Osteocyte (in vitro differentiated cells): ENCODE results near the gene YIPF5. TPM values are rescaled to one million over a fixed set of nuclear protein-coding genes. Genes with fewer than 3 reads are reported as not detected.
A peak's percentile ranks its signal among the peaks of the same experiment; 100 is the strongest.

Source experiments
- DNase-seq: peaks from one replicate; pipeline ENCODE4 v3.0.0; 2021; ENCODE audit warnings: mixed read lengths; ENCODE audit not compliant: unreplicated experiment; ENCODE audit errors: extremely low spot score
- H3K27ac Mint-ChIP-seq: one replicate; pipeline ENCODE4 v1.8.0; 2021; ENCODE audit warnings: mild to moderate bottlenecking, mixed read lengths; ENCODE audit not compliant: unreplicated experiment
- H3K27me3 Mint-ChIP-seq: one replicate; pipeline ENCODE4 v1.8.0; 2021; ENCODE audit warnings: mixed read lengths; ENCODE audit not compliant: unreplicated experiment
- H3K36me3 Mint-ChIP-seq: one replicate; pipeline ENCODE4 v1.8.0; 2021; ENCODE audit warnings: mixed read lengths; ENCODE audit not compliant: unreplicated experiment
- H3K4me1 Mint-ChIP-seq: one replicate; pipeline ENCODE4 v1.8.0; 2021; ENCODE audit warnings: mixed read lengths; ENCODE audit not compliant: unreplicated experiment
- H3K4me3 Mint-ChIP-seq: one replicate; pipeline ENCODE4 v1.8.0; 2021; ENCODE audit warnings: mild to moderate bottlenecking, moderate library complexity, mixed read lengths; ENCODE audit not compliant: unreplicated experiment
- H3K9me3 Mint-ChIP-seq: one replicate; pipeline ENCODE4 v1.8.0; 2021; ENCODE audit warnings: mixed read lengths; ENCODE audit not compliant: unreplicated experiment
- long read RNA-seq: library from polyadenylated mRNA; unstranded; transcript quantifications from one replicate; pipeline ENCODE4 v2.0.0, GENCODE V29; 2021
- total RNA-seq: library from RNA; stranded (reverse); gene quantifications from 2 replicates; pipeline ENCODE4 v1.2.1, GENCODE V29; 2021
- TF ChIP-seq, protein P1 (sequence below): fragments of 200-600 bp; sonication (generic); IDR thresholded peaks from 2 replicates; pipeline ENCODE4 v1.5.0; 2021; ENCODE audit warnings: antibody characterized with exemption, mild to moderate bottlenecking, moderate library complexity

The YIPF5 gene
- 79.2 and 84.6 TPM in 2 replicates for total RNA-seq
- long read RNA-seq, transcript YIPF5-201 (6 exons, 3,147 nt), result major isoform, 619 of 663 reads
- long read RNA-seq, transcript YIPF5-202 (6 exons, 2,255 nt), result minor isoform, 6 of 663 reads
- long read RNA-seq, partial matches to known transcripts, result 13 of 663 reads
- long read RNA-seq, other reads (novel, unspliced or antisense), result 19 of 663 reads

DNA sequence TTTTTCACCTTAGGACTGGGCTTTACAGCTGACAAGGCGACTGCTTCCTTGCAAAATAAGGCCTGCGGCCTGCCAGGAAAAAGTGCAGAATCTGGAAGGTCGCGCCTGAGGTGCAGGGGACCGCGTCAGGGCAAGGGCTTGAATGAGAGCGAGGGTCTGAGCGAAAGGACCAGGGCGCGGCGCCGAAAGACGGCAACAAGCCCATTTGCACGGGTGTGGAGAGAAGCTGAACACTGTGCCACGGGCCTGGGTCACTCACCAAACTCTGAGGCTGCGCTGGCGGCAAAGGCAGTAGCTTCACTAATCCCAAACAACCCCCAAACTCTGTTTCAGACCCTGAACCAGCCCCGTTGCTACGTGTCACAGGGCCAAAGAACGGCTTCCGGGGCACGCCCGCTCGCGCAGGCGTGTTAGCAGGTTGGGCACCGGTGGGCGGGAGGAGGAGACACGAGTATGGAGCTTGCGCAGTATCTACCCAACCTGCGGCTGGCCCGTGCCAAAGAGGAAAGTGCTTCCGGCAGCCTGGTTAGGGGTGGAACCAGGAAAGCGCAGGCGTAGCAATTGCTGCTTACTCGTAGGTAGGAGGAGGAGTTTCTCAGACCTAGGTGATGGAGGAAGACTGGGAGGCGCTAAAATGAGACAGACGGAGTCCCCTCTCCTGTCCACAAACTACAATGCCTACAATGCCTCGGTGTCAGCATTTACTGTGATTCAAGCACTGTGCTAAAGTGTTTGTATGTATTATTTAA, at the start of gene YIPF5, which contains the start of gene KCTD16:
Gene YIPF5 (minus strand): TSS at position 384 of the 749 bp plus-strand sequence. CDS start 704 bp downstream, outside the sequence.
Gene KCTD16 (plus strand): TSS at position 598 of the 749 bp plus-strand sequence.
- H3K4me3 Mint-ChIP-seq, result peak within 1 kb of the TSS; percentile 84
- TF ChIP-seq, protein P1, sequence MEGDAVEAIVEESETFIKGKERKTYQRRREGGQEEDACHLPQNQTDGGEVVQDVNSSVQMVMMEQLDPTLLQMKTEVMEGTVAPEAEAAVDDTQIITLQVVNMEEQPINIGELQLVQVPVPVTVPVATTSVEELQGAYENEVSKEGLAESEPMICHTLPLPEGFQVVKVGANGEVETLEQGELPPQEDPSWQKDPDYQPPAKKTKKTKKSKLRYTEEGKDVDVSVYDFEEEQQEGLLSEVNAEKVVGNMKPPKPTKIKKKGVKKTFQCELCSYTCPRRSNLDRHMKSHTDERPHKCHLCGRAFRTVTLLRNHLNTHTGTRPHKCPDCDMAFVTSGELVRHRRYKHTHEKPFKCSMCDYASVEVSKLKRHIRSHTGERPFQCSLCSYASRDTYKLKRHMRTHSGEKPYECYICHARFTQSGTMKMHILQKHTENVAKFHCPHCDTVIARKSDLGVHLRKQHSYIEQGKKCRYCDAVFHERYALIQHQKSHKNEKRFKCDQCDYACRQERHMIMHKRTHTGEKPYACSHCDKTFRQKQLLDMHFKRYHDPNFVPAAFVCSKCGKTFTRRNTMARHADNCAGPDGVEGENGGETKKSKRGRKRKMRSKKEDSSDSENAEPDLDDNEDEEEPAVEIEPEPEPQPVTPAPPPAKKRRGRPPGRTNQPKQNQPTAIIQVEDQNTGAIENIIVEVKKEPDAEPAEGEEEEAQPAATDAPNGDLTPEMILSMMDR, result no peak
- H3K4me1 Mint-ChIP-seq, result peaks cover 35% of the 10 kb centered on the region
- peaks cover 10% of the 10 kb centered on the region for H3K27me3 Mint-ChIP-seq
- H3K36me3 Mint-ChIP-seq, result peaks cover 13% of the 10 kb centered on the region
- no peaks in the 10 kb centered on the region for H3K9me3 Mint-ChIP-seq
- peak within 1 kb of the TSS; percentile 91 for H3K27ac Mint-ChIP-seq
- DNase-seq, result peak; percentile 98

DNA sequence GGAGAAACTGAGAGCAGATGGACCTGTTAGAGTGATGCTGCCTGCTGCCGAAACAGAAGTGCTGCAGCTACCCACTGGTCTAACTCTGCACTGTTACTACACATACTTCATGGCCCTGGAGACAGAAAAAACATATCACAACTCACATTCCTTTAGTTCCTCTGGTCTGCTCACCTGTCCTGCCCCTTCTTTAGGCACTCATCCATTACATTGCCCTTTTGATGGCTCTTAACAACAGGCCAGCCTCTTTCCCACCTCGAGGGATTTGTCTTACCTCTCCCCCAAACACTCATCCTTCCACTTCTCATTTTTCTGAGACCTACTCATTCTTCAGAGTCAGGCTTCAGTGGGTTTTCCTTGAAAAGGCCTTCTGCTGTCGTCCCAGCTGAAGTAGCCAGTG, 49.4 kb upstream of the YIPF5 start:
- no peaks in the 10 kb centered on the region for H3K4me1 Mint-ChIP-seq
- peaks cover 7% of the 10 kb centered on the region for H3K27me3 Mint-ChIP-seq
- DNase-seq, result no peak
- TF ChIP-seq, protein P1, result no peak
- H3K36me3 Mint-ChIP-seq, result no peaks in the 10 kb centered on the region
- H3K27ac Mint-ChIP-seq, result no peak overlapping the region
- no peaks in the 10 kb centered on the region for H3K9me3 Mint-ChIP-seq
- no peak overlapping the region for H3K4me3 Mint-ChIP-seq

DNA sequence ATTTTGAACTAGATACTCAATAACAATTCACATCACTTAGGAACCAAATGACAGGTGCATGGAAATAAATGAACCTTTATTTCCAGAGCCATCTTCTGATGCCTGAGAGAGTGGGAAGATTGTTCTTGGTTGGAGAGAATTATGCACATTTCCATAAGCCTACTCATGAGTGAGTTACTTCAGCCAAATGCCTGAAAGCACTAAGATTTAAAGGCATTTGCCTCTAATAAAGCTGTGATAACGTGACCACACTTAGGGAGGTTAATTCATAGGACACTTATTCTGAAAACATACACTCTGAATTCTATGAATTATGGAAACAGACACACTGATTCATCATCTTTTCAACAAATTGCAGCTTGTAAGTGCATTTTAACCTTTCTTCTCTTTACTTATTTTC, 40.2 kb upstream of the YIPF5 start:
- Mint-ChIP-seq H3K4me1 (peaks cover 6% of the 10 kb centered on the region), H3K4me3 (no peak overlapping the region), H3K27ac (no peak overlapping the region), H3K9me3 (no peaks in the 10 kb centered on the region), H3K27me3 (peaks cover 39% of the 10 kb centered on the region), H3K36me3 (no peaks in the 10 kb centered on the region)
- no peak for DNase-seq
- TF ChIP-seq, protein P1, result no peak

DNA sequence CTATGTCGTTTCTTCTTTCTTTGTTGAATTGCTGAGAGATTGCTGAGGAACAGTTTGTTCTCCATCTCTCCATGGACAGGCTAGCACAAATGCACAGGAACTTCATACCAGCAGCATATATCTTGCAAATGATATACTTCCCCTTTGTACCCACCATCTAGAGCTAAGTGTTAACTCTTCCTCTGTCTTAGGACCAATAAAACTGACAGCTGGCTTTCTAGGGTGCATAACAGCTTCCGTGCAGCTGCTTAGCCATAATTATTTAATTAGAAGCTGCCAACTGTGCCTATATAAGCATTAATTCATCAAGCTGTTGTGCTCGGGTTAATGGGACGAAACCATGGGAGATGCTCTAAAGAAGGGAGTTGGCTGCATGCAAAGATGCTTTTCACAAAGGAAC, 38.9 kb upstream of the YIPF5 start:
- H3K4me1 Mint-ChIP-seq, result peaks cover 12% of the 10 kb centered on the region
- no peak for DNase-seq
- no peaks in the 10 kb centered on the region for H3K9me3 Mint-ChIP-seq
- no peak overlapping the region for H3K27ac Mint-ChIP-seq
- H3K27me3 Mint-ChIP-seq, result peaks cover 30% of the 10 kb centered on the region
- TF ChIP-seq, protein P1, result no peak
- no peak overlapping the region for H3K4me3 Mint-ChIP-seq
- no peaks in the 10 kb centered on the region for H3K36me3 Mint-ChIP-seq

DNA sequence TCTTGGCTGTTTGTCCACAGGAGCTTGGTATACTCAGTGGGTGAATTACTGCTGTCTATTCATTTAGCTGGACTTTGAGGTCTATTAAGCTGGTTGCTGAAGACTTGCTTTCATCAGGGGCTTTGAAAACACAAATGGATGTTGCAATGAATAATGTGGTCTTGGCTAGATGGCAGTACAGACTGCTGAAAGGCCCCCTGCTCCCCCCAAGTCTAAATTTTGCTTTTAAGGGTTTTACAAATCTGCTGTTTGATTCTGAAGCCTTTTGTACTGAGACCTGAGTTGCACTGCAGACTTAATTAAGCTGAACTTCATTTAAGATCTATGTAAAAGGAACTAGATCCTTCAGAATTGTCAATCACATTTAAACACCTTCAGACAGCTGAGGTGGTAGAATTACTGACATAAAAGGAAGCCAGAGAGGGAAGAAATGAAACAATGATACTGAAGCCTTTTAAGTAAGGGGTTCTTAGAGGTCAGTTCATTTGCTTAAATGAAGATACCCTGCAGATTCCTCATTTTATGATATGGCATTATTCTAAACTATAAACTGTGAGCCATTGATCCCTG, 37.5 kb upstream of the YIPF5 start:
- Mint-ChIP-seq H3K27ac (no peak overlapping the region), H3K9me3 (no peaks in the 10 kb centered on the region), H3K4me1 (peaks cover 15% of the 10 kb centered on the region), H3K4me3 (no peak overlapping the region), H3K36me3 (no peaks in the 10 kb centered on the region), H3K27me3 (peaks cover 23% of the 10 kb centered on the region)
- no peak for DNase-seq
- TF ChIP-seq, protein P1, result no peak
